OCI-LY7 (cell line): ENCODE results near the gene ARHGAP23. TPM values are rescaled to one million over a fixed set of nuclear protein-coding genes. Genes with fewer than 3 reads are reported as not detected.
A peak's percentile ranks its signal among the peaks of the same experiment; 100 is the strongest.

Source experiments
- BruUV-seq: library from RNA; stranded (reverse); fragments of 400-500 nt; replicated peaks from 2 replicates; lab custom pipeline; 2021; lab: Mats Ljungman, UMichigan
- CTCF ChIA-PET: fragments of 300-600 bp; sonication (Branson Sonifier 250); formaldehyde crosslinking; loops from one replicate; lab custom pipeline; 2022; ENCODE audit warnings: antibody characterized with exemption; ENCODE audit not compliant: unreplicated experiment; lab: Charles Lee
- POLR2A ChIA-PET: fragments of 300-600 bp; sonication (Branson Sonifier 250); formaldehyde crosslinking; loops from one replicate; lab custom pipeline; 2022; ENCODE audit warnings: antibody characterized with exemption; lab: Charles Lee
- DNase-seq: peaks from one replicate; pipeline ENCODE4 v3.0.0-alpha.2; 2015; ENCODE audit warnings: low spot score
- H2AFZ ChIP-seq: fragments of 200-600 bp; sonication (generic), shearing (Covaris generic); 2 replicates; pipeline ENCODE4 v1.6.1; 2014; ENCODE audit warnings: mild to moderate bottlenecking, antibody characterized with exemption, low read length, moderate library complexity
- H3K27ac ChIP-seq: fragments of 200-600 bp; sonication (generic); 2 replicates; pipeline ENCODE4 v1.5.1; 2014; ENCODE audit warnings: mixed run types, low read depth, mild to moderate bottlenecking, moderate library complexity, low read length, inconsistent platforms; ENCODE audit not compliant: poor library complexity, severe bottlenecking
- H3K36me3 ChIP-seq: fragments of 200-600 bp; sonication (generic); 2 replicates; pipeline ENCODE4 v1.6.1; 2014; ENCODE audit warnings: mild to moderate bottlenecking, antibody characterized with exemption, low read length, moderate library complexity, mixed read lengths; ENCODE audit not compliant: insufficient read depth
- H3K4me1 ChIP-seq: fragments of 200-600 bp; sonication (generic); 2 replicates; pipeline ENCODE4 v1.5.1; 2014; ENCODE audit warnings: mild to moderate bottlenecking, low read length; ENCODE audit not compliant: insufficient read depth, poor library complexity, severe bottlenecking
- H3K4me2 ChIP-seq: fragments of 200-600 bp; sonication (generic); 2 replicates; pipeline ENCODE4 v1.6.1; 2014; ENCODE audit warnings: mild to moderate bottlenecking, low read length
- H3K4me3 ChIP-seq: fragments of 200-600 bp; sonication (generic); 2 replicates; pipeline ENCODE4 v1.5.1; 2014; ENCODE audit warnings: mild to moderate bottlenecking, low read depth, low read length; ENCODE audit not compliant: poor library complexity, severe bottlenecking
- H3K79me2 ChIP-seq: fragments of 200-600 bp; sonication (generic); 2 replicates; pipeline ENCODE4 v1.6.1; 2016; ENCODE audit warnings: low read depth, mild to moderate bottlenecking, low read length, moderate library complexity, mixed read lengths; ENCODE audit not compliant: insufficient read depth
- H3K9me2 ChIP-seq: fragments of 200-600 bp; sonication (generic); 2 replicates; pipeline ENCODE4 v1.6.1; 2016; ENCODE audit warnings: mild to moderate bottlenecking, low read length, mixed read lengths; ENCODE audit not compliant: insufficient read depth
- H3K9me3 ChIP-seq: fragments of 200-600 bp; sonication (generic); 2 replicates; pipeline ENCODE4 v1.6.1; 2014; ENCODE audit warnings: mild to moderate bottlenecking, mixed run types, low read length, mixed read lengths
- H4K20me1 ChIP-seq: fragments of 200-600 bp; sonication (generic); 2 replicates; pipeline ENCODE4 v1.6.1; 2014; ENCODE audit warnings: mild to moderate bottlenecking, antibody characterized with exemption, low read length, moderate library complexity, mixed read lengths; ENCODE audit not compliant: insufficient read depth
- EZH2phosphoT487 ChIP-seq: fragments of 200-600 bp; sonication (generic); IDR thresholded peaks from 2 replicates; pipeline ENCODE4 v1.6.1; 2018; ENCODE audit warnings: low read depth, borderline replicate concordance, mild to moderate bottlenecking, mixed run types, antibody characterized with exemption, low read length, moderate library complexity, mixed read lengths
- intact Hi-C: fragments of 100-400 bp; cut with micrococcal nuclease; formaldehyde crosslinking; loops from one replicate; pipeline ENCODE4 v1.10.0; 2022; ENCODE audit not compliant: unreplicated experiment
- total RNA-seq, 2 experiments: library from RNA; depleted of rRNA in 1 of 2; stranded (reverse); fragments of >200 nt in 1 of 2; shearing (Covaris generic) in 1 of 2; gene quantifications; 2 replicates each; pipeline ENCODE4 v1.2.3, GENCODE V29; 2014 to 2022
- TF ChIP-seq, protein P1 (sequence below): fragments of 200-600 bp; sonication (generic); conservative IDR thresholded peaks from 2 replicates; pipeline ENCODE4 v1.5.1; 2014; ENCODE audit warnings: mild to moderate bottlenecking, antibody characterized with exemption, low read length, moderate library complexity, mixed read lengths

The ARHGAP23 gene
- total RNA-seq, 2 experiments from 2014 or later, result 16.3 to 18.6 TPM

DNA sequence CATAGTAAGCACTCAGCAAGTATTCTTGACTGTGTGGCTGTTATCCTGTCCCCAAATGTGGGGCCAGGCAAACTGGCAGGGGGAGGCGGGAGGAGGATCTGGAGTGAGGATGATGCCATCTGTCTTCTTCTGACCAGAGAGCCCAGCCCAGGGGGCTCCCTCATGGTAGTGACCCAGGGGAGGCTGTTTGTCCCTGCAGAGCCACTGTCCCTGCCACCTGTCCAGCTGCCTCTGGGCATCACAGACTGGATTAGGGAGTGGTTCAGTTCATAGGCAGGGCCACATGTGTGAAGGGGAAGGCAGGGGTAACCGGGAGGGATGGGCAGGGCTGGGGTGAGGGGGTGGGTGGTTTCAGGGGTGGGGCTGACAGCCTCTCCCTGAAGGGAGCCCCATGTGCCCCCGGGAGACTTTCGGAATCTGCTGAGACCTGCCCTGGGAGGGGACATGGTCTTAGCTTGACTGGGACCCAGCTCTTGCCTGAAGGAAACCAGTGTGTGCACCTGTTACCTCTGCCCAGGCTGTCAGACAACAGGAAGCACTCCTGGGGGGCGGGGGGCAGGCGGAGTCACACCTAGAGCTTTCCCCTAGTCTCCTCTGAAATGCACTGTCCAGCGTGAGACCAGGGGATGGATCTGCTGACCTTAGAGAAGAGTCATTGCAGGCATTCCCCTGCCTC, 15.2 kb downstream of the ARHGAP23 start:
- no peak overlapping the region for H2AFZ ChIP-seq
- DNase-seq, result peak; percentile 67
- H3K4me2 ChIP-seq, result peak overlapping the region; percentile 60
- H3K36me3 ChIP-seq, result no peaks in the 10 kb centered on the region
- ChIA-PET CTCF (interaction anchor here (0.6 to 1.4 kb wide), 2 partner anchors 94 to 220 kb away, joined by 3 to 4 read pairs; no protein-coding TSS in a partner anchor), POLR2A (no interaction called here)
- no peaks in the 10 kb centered on the region for H4K20me1 ChIP-seq
- intact Hi-C loops, result loop anchor here (1.0 kb wide), 2 partner anchors 20 to 42 kb away; no protein-coding TSS in a partner anchor
- H3K9me3 ChIP-seq, result no peaks in the 10 kb centered on the region
- H3K27ac ChIP-seq, result no peak overlapping the region
- H3K79me2 ChIP-seq, result no peaks in the 10 kb centered on the region
- H3K4me1 ChIP-seq, result peaks cover 24% of the 10 kb centered on the region
- TF ChIP-seq, protein P1, sequence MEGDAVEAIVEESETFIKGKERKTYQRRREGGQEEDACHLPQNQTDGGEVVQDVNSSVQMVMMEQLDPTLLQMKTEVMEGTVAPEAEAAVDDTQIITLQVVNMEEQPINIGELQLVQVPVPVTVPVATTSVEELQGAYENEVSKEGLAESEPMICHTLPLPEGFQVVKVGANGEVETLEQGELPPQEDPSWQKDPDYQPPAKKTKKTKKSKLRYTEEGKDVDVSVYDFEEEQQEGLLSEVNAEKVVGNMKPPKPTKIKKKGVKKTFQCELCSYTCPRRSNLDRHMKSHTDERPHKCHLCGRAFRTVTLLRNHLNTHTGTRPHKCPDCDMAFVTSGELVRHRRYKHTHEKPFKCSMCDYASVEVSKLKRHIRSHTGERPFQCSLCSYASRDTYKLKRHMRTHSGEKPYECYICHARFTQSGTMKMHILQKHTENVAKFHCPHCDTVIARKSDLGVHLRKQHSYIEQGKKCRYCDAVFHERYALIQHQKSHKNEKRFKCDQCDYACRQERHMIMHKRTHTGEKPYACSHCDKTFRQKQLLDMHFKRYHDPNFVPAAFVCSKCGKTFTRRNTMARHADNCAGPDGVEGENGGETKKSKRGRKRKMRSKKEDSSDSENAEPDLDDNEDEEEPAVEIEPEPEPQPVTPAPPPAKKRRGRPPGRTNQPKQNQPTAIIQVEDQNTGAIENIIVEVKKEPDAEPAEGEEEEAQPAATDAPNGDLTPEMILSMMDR, result no peak
- TF ChIP-seq EZH2phosphoT487, result no peak
- BruUV-seq, result no TSS peak
- no peak overlapping the region for H3K4me3 ChIP-seq
- no peaks in the 10 kb centered on the region for H3K9me2 ChIP-seq

DNA sequence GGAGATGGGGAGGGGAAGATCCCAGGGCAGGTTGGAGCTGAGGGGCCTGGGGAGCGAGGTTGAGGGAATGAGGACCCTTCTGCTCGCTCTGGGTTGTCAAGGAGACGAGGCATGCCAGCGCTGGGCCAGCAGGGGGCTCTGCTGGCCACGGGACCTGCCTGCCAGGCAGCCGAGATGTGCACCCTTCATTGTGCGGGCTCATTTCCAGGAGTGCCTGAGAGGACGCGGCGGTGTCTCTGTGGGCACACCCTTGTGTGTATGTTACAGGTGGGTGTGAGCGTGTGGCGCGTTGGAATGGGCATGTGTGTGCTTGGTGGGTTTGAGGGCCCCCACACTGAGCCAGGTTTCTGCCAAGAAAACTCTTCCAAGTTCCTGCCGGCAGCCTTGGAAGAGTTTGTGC, 15.9 kb downstream of the ARHGAP23 start:
- H3K36me3 ChIP-seq, result no peaks in the 10 kb centered on the region
- CTCF ChIA-PET, result interaction anchor here (1.4 kb wide), 1 partner anchor 219 kb away, joined by 4 read pairs; no protein-coding TSS in a partner anchor
- H2AFZ ChIP-seq, result no peak overlapping the region
- TF ChIP-seq, protein P1, result peak; percentile 85
- no peak for TF ChIP-seq EZH2phosphoT487
- no peaks in the 10 kb centered on the region for H3K9me3 ChIP-seq
- no peak overlapping the region for H3K4me3 ChIP-seq
- BruUV-seq, result no TSS peak
- DNase-seq, result peak; percentile 74
- no peaks in the 10 kb centered on the region for H3K9me2 ChIP-seq
- intact Hi-C loops, result loop anchor here (1.0 kb wide), 2 partner anchors 21 to 41 kb away; no protein-coding TSS in a partner anchor
- no peaks in the 10 kb centered on the region for H3K79me2 ChIP-seq
- peak overlapping the region; percentile 60 for H3K4me2 ChIP-seq
- POLR2A ChIA-PET, result no interaction called here
- no peak overlapping the region for H3K27ac ChIP-seq
- peaks cover 24% of the 10 kb centered on the region for H3K4me1 ChIP-seq
- no peaks in the 10 kb centered on the region for H4K20me1 ChIP-seq

DNA sequence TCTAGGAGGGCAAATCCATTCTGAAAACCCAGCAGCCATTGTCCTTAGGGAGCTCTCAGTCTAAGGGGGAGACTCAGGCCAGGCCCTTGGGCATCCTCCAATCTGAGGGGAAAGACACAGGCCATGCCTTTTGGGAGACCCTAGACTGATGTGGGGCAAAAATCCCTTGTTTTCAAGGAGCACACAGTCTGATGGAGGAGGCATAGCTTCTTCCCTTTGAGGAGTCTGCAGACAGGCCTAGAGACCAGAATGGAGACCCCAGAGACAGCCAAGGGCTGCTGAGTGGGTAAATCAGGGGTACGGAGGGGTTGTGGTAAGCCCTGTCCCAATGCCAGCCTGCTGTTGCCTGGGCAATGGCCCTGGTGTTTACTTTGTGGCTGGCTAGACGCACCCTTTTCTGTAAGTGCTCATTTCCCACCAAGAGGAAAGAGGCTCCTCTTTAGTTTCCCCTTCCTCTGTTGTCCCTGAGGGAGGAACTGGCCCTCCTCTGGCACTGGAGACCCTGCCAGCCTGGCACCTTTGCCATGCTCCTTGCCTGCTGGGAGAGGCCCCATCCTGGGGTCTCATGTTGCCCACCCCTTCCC, 19.3 kb downstream of the ARHGAP23 start:
- H3K36me3 ChIP-seq, result no peaks in the 10 kb centered on the region
- H3K27ac ChIP-seq, result no peak overlapping the region
- H3K4me2 ChIP-seq, result no peak overlapping the region
- intact Hi-C loops, result no loop called here
- H3K9me2 ChIP-seq, result no peaks in the 10 kb centered on the region
- POLR2A ChIA-PET, result interaction anchor here (1.0 kb wide), 1 partner anchor 32 kb away, joined by 3 read pairs; no protein-coding TSS in a partner anchor
- no peak for TF ChIP-seq EZH2phosphoT487
- TF ChIP-seq, protein P1, result no peak
- H2AFZ ChIP-seq, result no peak overlapping the region
- H3K9me3 ChIP-seq, result no peaks in the 10 kb centered on the region
- H3K79me2 ChIP-seq, result no peaks in the 10 kb centered on the region
- no peaks in the 10 kb centered on the region for H4K20me1 ChIP-seq
- CTCF ChIA-PET, result no interaction called here
- peaks cover 39% of the 10 kb centered on the region for H3K4me1 ChIP-seq
- no peak for DNase-seq
- no peak overlapping the region for H3K4me3 ChIP-seq
- BruUV-seq, result no TSS peak
